NCI-H1105 treated with DMSO at 0.1 percent for 48 hours (cell line): Measurements from ENCODE around the gene IQCB1.
"Not testable (repeated sequence)": the region's sequence is repeated elsewhere in the genome, so short reads cannot be mapped to it uniquely, and the experiment has no call there.

ENCODE experiments used
- DNase-seq: peaks from one replicate; lab custom pipeline; 2025; lab: John Stamatoyannopoulos, UW

The IQCB1 gene

DNA sequence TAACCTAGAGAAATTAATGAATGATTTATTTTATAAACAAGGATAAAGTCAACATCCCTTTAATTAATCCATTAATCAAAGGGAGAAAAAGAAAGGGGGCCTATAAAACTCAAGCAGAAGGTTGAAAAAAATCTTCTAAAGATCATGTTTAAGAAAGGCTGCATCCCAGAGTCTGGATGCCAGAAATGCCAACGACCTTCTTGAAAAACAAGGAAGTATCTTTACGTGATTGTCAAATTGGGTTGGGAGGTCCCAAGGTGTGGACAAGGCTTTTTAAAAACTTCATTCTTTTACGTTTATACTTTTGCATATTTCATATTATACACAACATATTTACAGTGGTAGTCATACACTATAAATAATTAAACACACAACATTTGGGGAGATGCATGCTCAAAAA lies 86.9 kb downstream of the IQCB1 start:
- no peak for DNase-seq

GRCh38 chr3:121743106-121743505 lies 91.8 kb downstream of the IQCB1 start:
- DNase-seq: not testable (repeated sequence)

- no peak for DNase-seq
These were observed 94.0 kb downstream of the IQCB1 start for GRCh38 chr3:121740896-121741295.

- no peak for DNase-seq
These were observed 95.0 kb downstream of the IQCB1 start for GRCh38 chr3:121739902-121740301.

GRCh38 chr3:121737644-121738043 lies 97.2 kb downstream of the IQCB1 start:
- DNase-seq: no peak

DNA sequence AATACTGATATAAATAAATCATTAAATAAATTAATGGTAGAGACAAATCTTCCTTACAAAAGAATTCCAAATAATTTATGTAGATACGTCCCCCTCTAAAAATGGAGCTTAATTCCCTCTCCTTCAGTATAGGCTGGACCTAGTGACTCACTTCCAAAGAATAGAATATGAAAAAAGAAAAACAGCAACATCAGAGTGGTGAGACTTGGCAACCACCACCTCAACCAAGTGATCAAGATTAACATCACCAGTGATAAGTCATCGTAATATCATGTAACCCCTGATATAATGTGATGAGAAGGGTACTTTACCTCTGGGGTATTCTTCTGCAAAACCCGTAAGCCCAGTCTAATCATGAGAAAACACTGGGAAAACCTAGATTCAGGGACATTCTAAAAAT lies 98.7 kb downstream of the IQCB1 start:
- DNase-seq: no peak

DNA sequence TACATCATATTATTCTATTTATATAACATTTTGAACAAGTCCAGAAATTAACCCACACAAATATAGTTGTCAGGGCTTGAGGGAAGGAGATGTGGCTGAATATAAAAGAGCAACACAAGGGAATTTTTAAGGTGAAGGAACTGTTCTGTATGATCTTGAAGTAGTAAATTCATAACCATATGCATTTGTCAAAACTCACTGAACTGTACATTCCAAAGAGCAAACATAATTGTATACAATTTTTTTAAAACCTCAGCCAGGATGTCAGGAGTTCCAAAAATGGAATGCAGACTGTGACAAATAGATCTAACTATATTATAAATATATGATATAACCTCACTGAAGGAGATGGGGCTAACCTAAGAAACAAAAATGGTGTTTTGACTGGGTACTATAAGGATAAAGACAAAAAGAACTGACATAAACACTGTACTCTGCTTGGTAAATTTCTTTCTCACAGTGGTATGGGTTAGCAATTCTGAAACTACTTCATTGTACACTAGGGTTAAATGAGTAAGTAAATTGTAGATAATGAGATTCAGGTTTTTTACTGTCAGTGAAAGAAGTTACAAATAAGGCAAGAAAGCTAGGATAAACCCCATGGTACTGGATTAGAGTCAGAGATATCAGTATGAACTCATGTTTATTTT lies 99.7 kb downstream of the IQCB1 start:
- DNase-seq: no peak

- DNase-seq: no peak
These were observed 103.7 kb downstream of the IQCB1 start for GRCh38 chr3:121730940-121731687.

- no peak for DNase-seq
These were observed 110.7 kb downstream of the IQCB1 start for GRCh38 chr3:121724130-121724529.

DNA sequence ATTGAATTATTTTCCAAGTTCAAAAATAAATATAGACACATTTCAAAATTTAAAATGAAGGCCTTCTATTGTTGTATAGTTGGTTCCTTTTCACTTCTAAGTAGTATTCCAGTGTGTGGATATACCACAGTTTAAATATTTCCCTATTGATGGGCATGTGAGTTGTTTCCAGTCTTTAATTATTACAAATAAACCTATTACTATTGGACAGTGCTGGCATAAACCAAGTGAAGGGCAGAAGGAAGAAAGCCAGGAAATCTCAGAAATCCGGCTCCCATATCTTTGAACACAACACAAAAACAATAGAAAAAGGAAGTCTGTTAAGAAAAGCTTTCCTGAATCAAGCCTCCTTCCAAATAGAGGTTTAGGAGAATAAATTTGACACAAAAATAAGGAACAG lies 111.4 kb downstream of the IQCB1 start:
- DNase-seq: no peak

GRCh38 chr3:121722411-121722810 lies 112.4 kb downstream of the IQCB1 start:
- no peak for DNase-seq

DNA sequence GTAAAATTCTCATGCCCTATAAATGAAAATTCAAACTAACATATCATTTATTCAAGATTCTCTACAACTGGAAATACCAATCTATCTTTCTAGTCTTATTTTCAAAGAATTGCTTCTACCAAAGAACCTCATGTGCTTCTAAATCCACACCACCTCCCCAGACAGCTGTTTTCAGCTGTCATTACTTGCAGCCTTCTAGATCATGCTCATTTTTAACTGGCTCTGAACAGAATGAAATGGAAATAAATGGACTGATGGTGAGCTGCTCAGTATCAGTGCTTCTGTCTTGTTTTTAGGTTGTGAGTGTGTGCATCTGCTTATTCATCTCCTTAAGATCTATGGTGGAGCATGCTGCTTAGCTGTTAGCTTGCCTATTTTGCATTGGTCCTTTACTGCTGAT lies 114.7 kb downstream of the IQCB1 start:
- no peak for DNase-seq
